AG04449 (cell line): Measurements from ENCODE around the gene EXOC2.

Source experiments
- CTCF ChIA-PET: fragments of 350-600 bp; formaldehyde crosslinking; extraction: SDS; loops from one replicate; lab custom pipeline; 2021; ENCODE audit warnings: antibody characterized with exemption; lab: Yijun Ruan, JAX
- POLR2A ChIA-PET: fragments of 400-600, 350-600 bp; formaldehyde crosslinking; extraction: SDS; loops from one replicate; lab custom pipeline; 2020; ENCODE audit warnings: antibody characterized with exemption, inconsistent platforms; lab: Yijun Ruan, JAX
- DNase-seq: peaks from one replicate; pipeline ENCODE4 v3.0.0-alpha.2; 2010; ENCODE audit warnings: low read depth, low spot score
- H3K4me3 ChIP-seq: 2 replicates; pipeline ENCODE4 v1.5.1; 2011; ENCODE audit warnings: low read depth, mild to moderate bottlenecking, control low read depth, low read length
- CTCF ChIP-seq: IDR thresholded peaks from one replicate; pipeline ENCODE4 v1.5.1; 2011; ENCODE audit warnings: mild to moderate bottlenecking, moderate library complexity, low read length, control low read depth, inconsistent platforms; ENCODE audit not compliant: insufficient read depth; ENCODE audit errors: missing control alignments

The EXOC2 gene

GRCh38 chr6:558089-558488, 134.8 kb downstream of the EXOC2 start:
- TF ChIP-seq CTCF, result no peak
- POLR2A ChIA-PET, result no interaction called here
- no peak for DNase-seq
- CTCF ChIA-PET, result interaction anchor here (0.9 to 1.1 kb wide), 2 partner anchors 370 to 879 kb away, joined by 3 to 4 read pairs; no protein-coding TSS in a partner anchor
- H3K4me3 ChIP-seq, result no peak overlapping the region

GRCh38 chr6:551829-552350, 141.0 kb downstream of the EXOC2 start:
- TF ChIP-seq CTCF, result no peak
- POLR2A ChIA-PET, result no interaction called here
- no peak overlapping the region for H3K4me3 ChIP-seq
- CTCF ChIA-PET, result no interaction called here
- DNase-seq, result no peak

- no peak for DNase-seq
- H3K4me3 ChIP-seq, result no peak overlapping the region
- CTCF ChIA-PET, result no interaction called here
- TF ChIP-seq CTCF, result peak; percentile 11
- POLR2A ChIA-PET, result no interaction called here
Measured at GRCh38 chr6:551405-551804, 141.5 kb downstream of the EXOC2 start.

GRCh38 chr6:549906-550305, 143.0 kb downstream of the EXOC2 start:
- POLR2A ChIA-PET, result no interaction called here
- no peak for TF ChIP-seq CTCF
- no peak overlapping the region for H3K4me3 ChIP-seq
- DNase-seq, result no peak
- CTCF ChIA-PET, result no interaction called here

GRCh38 chr6:548517-548916, 144.4 kb downstream of the EXOC2 start:
- H3K4me3 ChIP-seq, result no peak overlapping the region
- DNase-seq, result no peak
- POLR2A ChIA-PET, result no interaction called here
- CTCF ChIA-PET, result interaction anchor here (1.2 kb wide), 1 partner anchor 35 kb away, joined by 3 read pairs; no protein-coding TSS in a partner anchor
- no peak for TF ChIP-seq CTCF

GRCh38 chr6:548091-548490, 144.8 kb downstream of the EXOC2 start:
- DNase-seq, result no peak
- no peak for TF ChIP-seq CTCF
- ChIA-PET POLR2A (no interaction called here), CTCF (no interaction called here)
- no peak overlapping the region for H3K4me3 ChIP-seq
